Activated CD8-positive, alpha-beta memory T cell treated with anti-CD3 and anti-CD28 coated beads, Interleukin-2, amount 50 U/mL, for 4 hours (primary cell): ENCODE results near the gene OGA.

ENCODE experiments used
- DNase-seq: peaks from one replicate; pipeline ENCODE4 v3.0.0-alpha.2; 2020

OGA gene

DNA sequence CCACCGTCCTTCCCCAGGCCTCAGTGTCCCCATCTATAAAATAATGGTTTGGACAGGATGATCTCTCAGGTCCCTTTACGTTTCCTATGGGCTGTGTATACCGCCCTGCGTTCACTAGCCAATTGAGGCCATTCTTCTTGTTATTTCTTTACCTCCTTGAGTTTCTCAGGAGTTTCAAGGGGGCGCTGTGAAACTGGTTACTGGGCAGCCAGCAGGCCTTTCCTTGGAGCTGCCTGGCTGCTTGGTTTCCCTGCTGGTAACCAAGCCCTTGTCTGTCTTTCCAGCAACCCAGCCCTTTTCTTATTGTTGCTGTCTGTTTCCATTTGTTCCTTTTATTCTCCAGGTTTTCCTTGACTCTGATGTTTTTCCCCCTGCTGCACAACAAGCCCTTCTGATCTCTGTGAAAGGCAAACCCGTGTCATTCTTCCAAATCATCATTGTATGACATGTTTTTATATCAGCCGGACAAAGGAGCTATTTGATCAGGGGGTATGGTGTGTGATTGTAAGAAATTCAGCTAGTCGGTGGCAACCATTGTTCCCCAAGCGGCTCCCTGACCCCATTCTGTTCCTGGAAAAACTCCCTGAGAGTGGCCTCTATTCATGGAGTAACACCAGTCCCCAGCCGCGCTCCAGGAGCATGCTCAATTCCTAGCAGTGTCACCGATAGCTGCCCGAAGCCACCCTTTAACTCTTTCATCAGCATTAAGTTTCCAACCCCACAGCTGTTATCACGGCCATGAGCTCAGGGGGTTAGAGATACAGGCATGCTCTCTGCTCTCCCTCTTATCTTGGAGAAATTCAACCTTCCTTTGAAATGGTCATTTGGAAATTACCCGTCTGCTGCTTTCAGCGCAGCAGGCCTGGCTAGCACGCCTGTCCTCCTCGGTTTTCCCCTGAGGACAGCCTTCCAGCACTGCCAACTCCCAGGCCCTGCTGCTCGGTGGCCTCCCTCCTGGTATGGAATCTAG lies 68.9 kb downstream of the OGA start:
- no peak for DNase-seq

- DNase-seq = no peak
These were observed 69.7 kb downstream of the OGA start for GRCh38 chr10:101748496-101748895.

DNA sequence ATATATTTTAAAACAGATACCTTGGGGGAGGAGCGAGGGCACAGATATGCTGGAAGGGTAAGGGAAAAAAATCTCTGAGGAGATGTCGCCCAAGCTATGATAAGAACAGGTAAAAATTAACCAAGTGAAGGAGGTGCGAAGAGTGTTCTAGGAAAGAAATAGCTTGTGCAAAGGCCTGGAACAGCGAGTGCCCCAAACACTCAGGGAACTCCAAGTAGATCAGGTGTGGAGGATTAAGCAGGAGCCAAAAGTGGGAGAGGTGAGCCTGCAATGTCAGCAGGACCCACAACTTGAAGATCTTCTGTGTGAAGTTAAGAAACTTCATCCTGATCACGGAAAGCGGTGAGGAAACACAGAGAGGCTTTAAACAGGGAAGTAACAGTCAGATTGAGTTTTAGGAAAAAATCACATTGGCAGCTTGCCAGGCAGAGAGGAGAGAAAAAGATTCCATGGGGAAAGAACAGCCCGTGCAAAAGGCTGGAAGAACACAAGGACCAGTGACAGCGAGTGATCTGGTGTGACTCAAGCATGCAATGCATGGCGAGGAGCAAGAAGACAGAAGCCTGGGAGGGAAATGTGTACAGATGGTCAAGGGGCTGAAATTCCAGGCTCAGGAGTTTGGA lies 73.1 kb downstream of the OGA start:
- DNase-seq = no peak

DNA sequence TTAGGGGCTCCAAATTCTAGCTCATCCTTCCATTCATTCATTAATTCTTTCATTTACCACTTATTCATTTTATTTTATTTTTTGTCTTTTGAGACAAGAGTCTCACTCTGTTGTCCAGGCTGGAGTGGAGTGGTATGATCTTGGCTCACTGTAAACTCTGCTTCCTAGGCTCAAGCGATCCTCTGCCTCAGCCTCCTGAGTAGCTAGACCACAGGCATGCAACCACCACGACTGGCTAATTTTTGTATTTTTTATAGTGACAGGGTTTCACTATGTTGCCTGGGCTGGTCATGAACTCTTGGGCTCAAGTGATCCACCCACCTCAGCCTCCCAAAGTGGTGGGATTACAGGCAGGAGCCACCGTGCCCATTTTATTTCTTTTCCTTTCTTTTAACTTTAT lies 74.0 kb downstream of the OGA start:
- DNase-seq = no peak

DNA sequence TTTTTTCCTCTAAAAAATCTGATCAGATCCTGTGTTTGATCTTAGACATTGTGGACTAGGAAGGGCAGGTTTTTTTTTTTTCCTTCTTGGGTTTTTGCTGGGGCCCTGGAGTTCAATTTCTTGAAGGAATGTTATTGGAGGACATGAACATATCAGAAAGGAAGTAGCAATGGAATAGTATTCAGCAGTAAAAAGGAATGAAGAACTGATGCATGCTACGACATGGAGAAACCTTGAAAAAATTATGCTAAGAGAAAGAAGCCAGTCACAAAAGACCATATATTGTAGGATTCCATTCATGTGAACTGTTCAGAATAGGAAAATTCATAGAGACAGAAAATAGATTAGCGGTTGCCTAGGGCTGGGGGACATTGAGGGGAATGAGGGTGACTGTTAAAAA lies 76.3 kb downstream of the OGA start:
- DNase-seq = no peak

DNA sequence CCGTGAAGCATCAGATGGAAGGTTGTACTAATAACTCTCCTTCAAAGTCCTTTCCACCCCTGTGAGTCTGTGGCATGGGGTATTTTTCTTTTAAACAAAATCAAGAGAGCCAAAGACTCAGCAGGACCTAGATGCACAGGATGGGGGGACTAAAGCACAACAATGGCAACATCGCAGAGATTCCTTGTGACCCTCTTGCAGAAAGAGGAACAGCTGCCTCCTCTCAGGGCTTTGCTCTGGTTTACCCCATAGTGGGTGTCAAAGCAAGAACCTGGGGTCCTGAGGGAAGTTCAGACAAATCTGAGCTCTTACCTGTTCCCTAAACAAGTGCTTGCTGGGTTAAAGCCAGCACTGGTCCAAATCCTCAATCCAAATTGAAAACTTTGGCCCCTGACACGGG lies 81.6 kb downstream of the OGA start:
- DNase-seq = no peak
